Endodermal cell (in vitro differentiated cells): ENCODE results near the gene SPAG7. TPM values are rescaled to one million over a fixed set of nuclear protein-coding genes. Genes with fewer than 3 reads are reported as not detected.

ENCODE experiments used
- DNase-seq: peaks from one replicate; pipeline ENCODE4 v3.0.0-alpha.2; 2017
- H3K27ac ChIP-seq: 2 replicates; pipeline ENCODE4 v1.5.1; 2013; ENCODE audit warnings: mild to moderate bottlenecking, low read depth, low read length, moderate library complexity
- H3K27me3 ChIP-seq: 2 replicates; pipeline ENCODE4 v1.6.1; 2013; ENCODE audit warnings: mild to moderate bottlenecking, low read length, moderate library complexity; ENCODE audit not compliant: insufficient read depth, control insufficient read depth, poor library complexity, severe bottlenecking
- H3K36me3 ChIP-seq: 2 replicates; pipeline ENCODE4 v1.7.0; 2013; ENCODE audit warnings: mild to moderate bottlenecking, low read length, moderate library complexity; ENCODE audit not compliant: control insufficient read depth, insufficient read depth
- H3K4me1 ChIP-seq: one replicate; pipeline ENCODE4 v1.7.0; 2013; ENCODE audit warnings: low read length; ENCODE audit not compliant: control insufficient read depth, insufficient read depth
- H3K4me3 ChIP-seq: 2 replicates; pipeline ENCODE4 v1.5.1; 2013; ENCODE audit warnings: mild to moderate bottlenecking, low read length, moderate library complexity
- H3K9ac ChIP-seq: 2 replicates; pipeline ENCODE4 v1.6.1; 2013; ENCODE audit warnings: mild to moderate bottlenecking, low read length, moderate library complexity; ENCODE audit not compliant: poor library complexity, severe bottlenecking; ENCODE audit errors: extremely low read depth
- H3K9me3 ChIP-seq: 2 replicates; pipeline ENCODE4 v1.6.1; 2013; ENCODE audit warnings: mild to moderate bottlenecking, low read length, moderate library complexity; ENCODE audit not compliant: control insufficient read depth
- H3K27ac Mint-ChIP-seq: 2 replicates; pipeline ENCODE4 v1.8.0; 2020; ENCODE audit warnings: mixed read lengths
- H3K27me3 Mint-ChIP-seq: 2 replicates; pipeline ENCODE4 v1.8.0; 2021; ENCODE audit warnings: mild to moderate bottlenecking, mixed read lengths; ENCODE audit not compliant: insufficient read depth
- H3K36me3 Mint-ChIP-seq: 2 replicates; pipeline ENCODE4 v1.8.0; 2020; ENCODE audit warnings: low read depth, mixed read lengths
- H3K4me1 Mint-ChIP-seq: 2 replicates; pipeline ENCODE4 v1.8.0; 2020; ENCODE audit warnings: mixed read lengths
- H3K4me3 Mint-ChIP-seq: 2 replicates; pipeline ENCODE4 v1.8.0; 2020; ENCODE audit warnings: mild to moderate bottlenecking, moderate library complexity, mixed read lengths
- H3K9me3 Mint-ChIP-seq: 2 replicates; pipeline ENCODE4 v1.8.0; 2020; ENCODE audit warnings: mild to moderate bottlenecking, mixed read lengths
- WGBS, 2 experiments: methylation state at CpG; one replicate each; pipeline versions ENCODE4 v1.1.5 to v1.1.7; 2013; ENCODE audit warnings: missing lambda C conversion rate in 2 of 2, mixed read lengths in 1 of 2; ENCODE audit not compliant: insufficient coverage in 1 of 2, insufficient read length in 1 of 2; 5-methylcytosine and 5-hydroxymethylcytosine counted together
- total RNA-seq, 2 donors: library from RNA; stranded (reverse); fragmentation: NEBNext Ultra II Directional in 1 of 2; extraction: Animal tissue kit (Norgen Biotek cat#: 25700) in 1 of 2; gene quantifications; 2 replicates in 1 of 2; 3 replicates in 1 of 2; pipeline ENCODE4 v1.2.1, GENCODE V29; 2021
- TF ChIP-seq, protein P1 (sequence below): fragments of 200-600 bp; sonication (generic); conservative IDR thresholded peaks from 2 replicates; pipeline ENCODE4 v1.5.0; 2021; ENCODE audit warnings: antibody characterized with exemption, mild to moderate bottlenecking

Gene SPAG7
- total RNA-seq, 2 donors from 2014 or later, result 81.1 to 84.4 TPM

DNA sequence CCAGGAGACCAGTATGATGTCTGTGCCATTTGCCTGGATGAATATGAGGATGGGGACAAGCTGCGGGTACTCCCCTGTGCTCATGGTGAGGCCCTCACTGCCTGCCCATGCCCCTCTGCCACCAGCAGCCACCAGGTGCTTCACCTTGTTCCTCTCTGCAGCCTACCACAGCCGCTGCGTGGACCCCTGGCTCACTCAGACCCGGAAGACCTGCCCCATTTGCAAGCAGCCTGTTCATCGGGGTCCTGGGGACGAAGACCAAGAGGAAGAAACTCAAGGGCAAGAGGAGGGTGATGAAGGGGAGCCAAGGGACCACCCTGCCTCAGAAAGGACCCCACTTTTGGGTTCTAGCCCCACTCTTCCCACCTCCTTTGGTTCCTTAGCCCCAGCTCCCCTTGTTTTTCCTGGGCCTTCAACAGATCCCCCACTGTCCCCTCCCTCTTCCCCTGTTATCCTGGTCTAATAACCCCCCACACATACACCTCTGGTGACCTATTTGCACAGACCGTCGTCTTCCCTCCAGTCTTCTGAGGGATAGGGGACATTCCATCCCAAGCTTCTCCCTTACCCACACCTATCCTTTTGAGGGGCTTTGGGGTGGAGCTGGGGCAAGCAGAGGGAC lies 23.0 kb downstream of the SPAG7 start:
- Histone ChIP-seq H3K9me3 (no peaks in the 10 kb centered on the region), H3K9ac (no peak overlapping the region), H3K4me3 (no peak overlapping the region), H3K4me1 (peaks cover 10% of the 10 kb centered on the region), H3K27ac (no peak overlapping the region), H3K27me3 (no peaks in the 10 kb centered on the region), H3K36me3 (peaks cover 47% of the 10 kb centered on the region)
- peaks cover 28% of the 10 kb centered on the region for H3K4me1 Mint-ChIP-seq
- TF ChIP-seq, protein P1, sequence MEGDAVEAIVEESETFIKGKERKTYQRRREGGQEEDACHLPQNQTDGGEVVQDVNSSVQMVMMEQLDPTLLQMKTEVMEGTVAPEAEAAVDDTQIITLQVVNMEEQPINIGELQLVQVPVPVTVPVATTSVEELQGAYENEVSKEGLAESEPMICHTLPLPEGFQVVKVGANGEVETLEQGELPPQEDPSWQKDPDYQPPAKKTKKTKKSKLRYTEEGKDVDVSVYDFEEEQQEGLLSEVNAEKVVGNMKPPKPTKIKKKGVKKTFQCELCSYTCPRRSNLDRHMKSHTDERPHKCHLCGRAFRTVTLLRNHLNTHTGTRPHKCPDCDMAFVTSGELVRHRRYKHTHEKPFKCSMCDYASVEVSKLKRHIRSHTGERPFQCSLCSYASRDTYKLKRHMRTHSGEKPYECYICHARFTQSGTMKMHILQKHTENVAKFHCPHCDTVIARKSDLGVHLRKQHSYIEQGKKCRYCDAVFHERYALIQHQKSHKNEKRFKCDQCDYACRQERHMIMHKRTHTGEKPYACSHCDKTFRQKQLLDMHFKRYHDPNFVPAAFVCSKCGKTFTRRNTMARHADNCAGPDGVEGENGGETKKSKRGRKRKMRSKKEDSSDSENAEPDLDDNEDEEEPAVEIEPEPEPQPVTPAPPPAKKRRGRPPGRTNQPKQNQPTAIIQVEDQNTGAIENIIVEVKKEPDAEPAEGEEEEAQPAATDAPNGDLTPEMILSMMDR, result no peak
- WGBS, 2 experiments, result 90 to 92% methylated on average over 1 to 8 of the region's 8 CpGs
- no peaks in the 10 kb centered on the region for H3K27me3 Mint-ChIP-seq
- DNase-seq, result peak; percentile 60
- H3K9me3 Mint-ChIP-seq, result no peaks in the 10 kb centered on the region
- H3K4me3 Mint-ChIP-seq, result peak overlapping the region; percentile 93
- H3K36me3 Mint-ChIP-seq, result peaks cover 48% of the 10 kb centered on the region
- H3K27ac Mint-ChIP-seq, result peak overlapping the region; percentile 89

DNA sequence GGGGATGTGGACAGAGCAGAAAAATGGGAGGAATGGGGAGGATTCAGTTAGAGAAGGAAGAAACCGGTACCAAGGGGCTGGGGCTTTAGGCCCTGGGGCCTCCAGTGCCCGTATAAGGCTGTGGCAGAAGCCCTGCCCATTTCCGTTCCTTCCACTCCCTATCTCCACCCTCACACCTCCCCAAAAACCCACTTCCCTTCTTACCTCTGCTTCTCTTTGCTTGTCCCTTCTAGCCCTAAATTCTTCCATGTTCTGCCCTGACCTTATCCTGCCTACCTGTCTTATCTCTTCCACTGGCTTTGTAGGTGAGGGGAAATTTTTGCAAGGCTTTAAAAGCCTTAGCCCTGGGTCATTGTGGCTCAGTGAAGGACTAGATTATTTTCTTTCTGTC lies 23.5 kb downstream of the SPAG7 start:
- Histone ChIP-seq H3K27ac (no peak overlapping the region), H3K36me3 (peaks cover 47% of the 10 kb centered on the region), H3K9me3 (no peaks in the 10 kb centered on the region), H3K9ac (no peak overlapping the region), H3K4me3 (no peak overlapping the region), H3K4me1 (peaks cover 10% of the 10 kb centered on the region), H3K27me3 (no peaks in the 10 kb centered on the region)
- Mint-ChIP-seq H3K36me3 (peaks cover 48% of the 10 kb centered on the region), H3K27ac (peak overlapping the region; percentile 89), H3K27me3 (no peaks in the 10 kb centered on the region), H3K9me3 (no peaks in the 10 kb centered on the region), H3K4me3 (no peak overlapping the region), H3K4me1 (peaks cover 30% of the 10 kb centered on the region)
- no peak for DNase-seq
- 93 to 100% methylated on average over 1 to 3 of the region's 3 CpGs for WGBS, 2 experiments
- TF ChIP-seq, protein P1, result no peak

DNA sequence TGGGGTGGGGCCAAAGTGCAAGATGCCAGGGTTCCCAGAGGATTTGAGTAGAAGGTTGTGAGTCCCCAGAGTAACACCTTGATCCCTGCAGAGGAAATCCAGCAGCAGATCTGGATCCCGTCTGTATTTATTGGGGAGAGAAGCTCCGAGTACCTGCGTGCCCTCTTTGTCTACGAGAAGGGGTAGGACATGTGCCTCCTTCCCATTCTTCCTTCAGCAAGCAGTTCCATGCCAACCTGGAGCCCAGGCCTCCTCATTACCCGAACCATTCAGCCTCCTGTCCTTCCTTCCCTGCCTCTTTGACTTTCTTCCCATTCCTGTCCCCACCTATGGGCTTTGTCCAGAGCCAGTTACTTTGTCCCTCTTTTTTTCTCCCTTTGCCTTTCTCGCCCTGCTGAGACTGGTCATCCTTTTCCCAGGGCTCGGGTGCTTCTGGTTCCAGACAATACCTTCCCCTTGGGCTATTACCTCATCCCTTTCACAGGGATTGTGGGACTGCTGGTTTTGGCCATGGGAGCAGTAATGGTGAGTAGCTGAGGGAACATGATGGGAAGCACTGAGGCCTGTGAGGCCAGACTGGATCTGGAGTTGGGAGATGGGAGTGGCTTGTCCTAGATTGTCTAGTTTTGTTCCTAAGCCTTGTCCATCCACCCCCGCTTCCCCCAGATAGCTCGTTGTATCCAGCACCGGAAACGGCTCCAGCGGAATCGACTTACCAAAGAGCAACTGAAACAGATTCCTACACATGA lies 24.7 kb downstream of the SPAG7 start:
- H3K9ac ChIP-seq, result no peak overlapping the region
- H3K4me3 ChIP-seq, result no peak overlapping the region
- peaks cover 51% of the 10 kb centered on the region for H3K36me3 ChIP-seq
- H3K4me1 ChIP-seq, result peaks cover 16% of the 10 kb centered on the region
- Mint-ChIP-seq H3K27me3 (no peaks in the 10 kb centered on the region), H3K9me3 (no peaks in the 10 kb centered on the region), H3K4me1 (peaks cover 40% of the 10 kb centered on the region), H3K36me3 (peaks cover 51% of the 10 kb centered on the region), H3K27ac (peak overlapping the region; percentile 10), H3K4me3 (peak overlapping the region; percentile 94)
- WGBS, 2 experiments, result 92 to 93% methylated on average over 10 to 13 of the region's 13 CpGs
- H3K9me3 ChIP-seq, result no peaks in the 10 kb centered on the region
- H3K27me3 ChIP-seq, result no peaks in the 10 kb centered on the region
- DNase-seq, result no peak
- TF ChIP-seq, protein P1, result no peak
- no peak overlapping the region for H3K27ac ChIP-seq
